AG09319 (cell line): ENCODE data around the gene FECH.
"Not testable (repeated sequence)": the region's sequence is repeated elsewhere in the genome, so short reads cannot be mapped to it uniquely, and the experiment has no call there.

ENCODE experiments used
- DNase-seq: peaks from one replicate; pipeline ENCODE4 v3.0.0-alpha.2; 2010; ENCODE audit warnings: low read depth; ENCODE audit errors: extremely low read depth
- CTCF ChIP-seq: IDR thresholded peaks from 2 replicates; pipeline ENCODE4 v1.5.1; 2011; ENCODE audit warnings: low read depth, mild to moderate bottlenecking, inconsistent platforms, low read length, moderate library complexity

Gene FECH

GRCh38 chr18:57529151-57529550 lies 57.4 kb downstream of the FECH start:
- TF ChIP-seq CTCF = no peak
- DNase-seq = no peak

GRCh38 chr18:57527556-57528229 lies 58.8 kb downstream of the FECH start:
- no peak for DNase-seq
- TF ChIP-seq CTCF = no peak

GRCh38 chr18:57523171-57523956 lies 63.1 kb downstream of the FECH start:
- DNase-seq = no peak
- TF ChIP-seq CTCF = no peak

- not testable (repeated sequence) for DNase-seq
These were observed 64.2 kb downstream of the FECH start for GRCh38 chr18:57522348-57522747.

- no peak for DNase-seq
- TF ChIP-seq CTCF = no peak
These were observed 66.7 kb downstream of the FECH start for GRCh38 chr18:57519668-57520424.

GRCh38 chr18:57518533-57518932 lies 68.0 kb downstream of the FECH start:
- DNase-seq = no peak
- no peak for TF ChIP-seq CTCF

- no peak for DNase-seq
- no peak for TF ChIP-seq CTCF
These were observed 70.4 kb downstream of the FECH start for GRCh38 chr18:57516056-57516455.
